ENCODE measurements around the gene YIPF3.
"Not testable (repeated sequence)": the region's sequence is repeated elsewhere in the genome, so short reads cannot be mapped to it uniquely, and the experiment has no call there.

YIPF3 gene

DNA sequence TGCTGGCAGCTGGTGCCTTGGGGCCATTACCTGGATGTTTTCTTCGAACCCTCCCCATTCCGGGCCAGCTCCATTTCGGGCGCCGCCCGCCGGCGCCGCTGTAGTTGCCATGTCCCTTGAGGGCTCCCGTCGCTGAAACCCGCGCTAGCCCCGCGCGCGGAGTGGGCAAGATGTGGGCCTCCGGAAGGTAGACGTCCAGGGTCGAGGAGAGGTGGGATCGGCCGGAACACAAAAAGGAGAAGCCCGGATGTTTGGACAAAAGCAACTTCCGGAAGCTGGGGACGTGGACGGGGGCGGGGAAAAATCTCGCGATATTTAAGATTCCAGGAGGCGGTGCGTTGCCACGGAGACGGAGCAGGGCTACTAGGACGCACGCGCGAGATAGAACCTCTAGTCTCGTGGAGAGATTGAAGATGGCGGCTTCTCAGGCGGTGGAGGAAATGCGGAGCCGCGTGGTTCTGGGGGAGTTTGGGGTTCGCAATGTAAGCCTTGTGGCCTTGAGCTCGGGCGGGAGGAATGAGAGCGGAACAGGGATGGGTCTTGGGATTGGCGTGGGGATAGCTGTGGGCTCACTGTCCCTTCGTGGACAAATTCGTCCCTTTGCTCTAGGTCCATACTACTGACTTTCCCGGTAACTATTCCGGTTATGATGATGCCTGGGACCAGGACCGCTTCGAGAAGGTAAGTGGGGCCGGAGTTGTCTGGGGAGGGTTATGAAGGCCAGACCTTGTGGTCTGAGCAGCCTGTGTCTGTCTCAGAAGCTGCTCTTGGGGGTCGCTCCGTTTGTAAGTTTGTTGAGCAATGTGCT, at the start of gene YIPF3, which contains the start of gene POLR1C:
TSS of gene YIPF3 (minus strand) at position 230 of the 808 bp plus-strand sequence. CDS start at position 111, 119 bp downstream.
TSS of gene POLR1C (plus strand) at position 393 of the 808 bp plus-strand sequence. CDS start at position 414, 21 bp downstream.
- peak; percentile 91 for DNase-seq

DNA sequence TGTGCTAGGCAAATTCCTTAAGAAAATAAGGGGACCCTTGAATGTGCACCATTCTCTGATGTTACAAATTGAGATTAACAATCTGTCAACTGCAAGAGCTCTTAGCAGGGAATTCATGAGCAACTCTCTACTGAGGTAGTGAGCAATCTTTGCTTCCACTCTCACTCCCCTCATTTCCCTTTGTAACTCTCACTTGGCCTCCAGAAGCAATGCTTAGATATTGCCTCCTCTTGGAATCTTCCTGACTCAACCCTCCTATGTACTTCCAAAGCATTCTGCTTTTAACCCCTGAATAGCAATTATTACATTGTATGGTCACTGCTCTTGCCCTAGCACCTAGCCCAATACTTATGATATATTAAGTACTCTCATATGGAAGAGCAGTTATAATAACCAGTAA, 42.6 kb upstream of the YIPF3 start:
- DNase-seq: no peak

DNA sequence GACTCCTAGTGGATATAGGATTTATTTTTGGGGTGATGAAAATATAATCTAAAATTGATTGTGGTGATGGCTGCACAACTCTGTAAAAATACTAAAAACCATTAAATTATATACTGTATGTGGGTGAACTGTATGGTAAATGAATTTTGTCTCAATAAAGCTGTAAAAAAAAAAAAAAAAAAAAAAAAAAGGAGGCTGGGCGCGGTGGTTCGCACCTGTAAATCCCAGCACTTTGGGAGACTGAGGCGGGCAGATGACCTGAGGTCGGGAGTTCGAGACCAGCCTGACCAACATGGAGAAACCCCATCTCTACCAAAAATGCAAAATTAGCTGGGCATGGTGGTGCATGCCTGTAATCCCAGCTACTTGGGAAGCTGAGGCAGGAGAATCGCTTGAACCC, 40.9 kb upstream of the YIPF3 start:
- DNase-seq: not testable (repeated sequence)

DNA sequence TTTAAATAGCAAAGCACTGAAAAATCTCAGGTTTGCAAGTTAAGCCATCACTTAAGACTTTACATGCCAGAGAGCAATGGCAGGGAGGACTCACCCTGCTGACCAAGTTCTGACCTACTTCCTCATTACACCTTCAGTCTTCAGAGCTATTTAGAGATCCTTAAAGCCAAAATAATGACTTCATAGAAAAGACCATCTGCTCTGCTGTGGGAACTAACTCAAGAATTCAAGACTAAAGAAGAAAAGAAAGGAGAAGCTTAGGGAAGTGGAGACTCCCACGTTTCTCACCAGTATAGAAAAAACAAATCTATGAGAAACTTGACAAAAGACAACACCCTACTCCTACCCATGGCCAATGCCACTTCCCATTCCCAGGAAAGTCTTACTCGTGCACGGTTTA, 30.5 kb upstream of the YIPF3 start:
- no peak for DNase-seq

DNA sequence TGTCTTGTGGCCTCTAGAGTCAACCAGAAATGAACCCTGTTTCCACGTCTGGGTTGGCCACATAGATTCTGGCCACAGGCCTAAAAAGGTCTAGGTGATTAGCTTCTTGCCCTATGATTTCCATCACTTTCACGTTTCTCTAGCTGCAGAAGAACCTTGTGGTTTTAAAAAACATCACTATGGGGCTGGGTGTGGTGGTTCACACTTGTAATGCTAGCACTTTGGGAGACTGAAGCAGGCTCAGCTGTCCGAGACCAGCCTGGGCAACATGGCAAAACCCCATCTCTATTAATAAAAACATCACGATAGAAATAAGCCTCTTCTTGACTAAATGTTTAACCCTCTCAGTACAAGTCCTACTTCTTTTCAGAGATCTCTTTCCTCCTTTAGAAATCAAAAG, 27.7 kb upstream of the YIPF3 start:
- DNase-seq: no peak

DNA sequence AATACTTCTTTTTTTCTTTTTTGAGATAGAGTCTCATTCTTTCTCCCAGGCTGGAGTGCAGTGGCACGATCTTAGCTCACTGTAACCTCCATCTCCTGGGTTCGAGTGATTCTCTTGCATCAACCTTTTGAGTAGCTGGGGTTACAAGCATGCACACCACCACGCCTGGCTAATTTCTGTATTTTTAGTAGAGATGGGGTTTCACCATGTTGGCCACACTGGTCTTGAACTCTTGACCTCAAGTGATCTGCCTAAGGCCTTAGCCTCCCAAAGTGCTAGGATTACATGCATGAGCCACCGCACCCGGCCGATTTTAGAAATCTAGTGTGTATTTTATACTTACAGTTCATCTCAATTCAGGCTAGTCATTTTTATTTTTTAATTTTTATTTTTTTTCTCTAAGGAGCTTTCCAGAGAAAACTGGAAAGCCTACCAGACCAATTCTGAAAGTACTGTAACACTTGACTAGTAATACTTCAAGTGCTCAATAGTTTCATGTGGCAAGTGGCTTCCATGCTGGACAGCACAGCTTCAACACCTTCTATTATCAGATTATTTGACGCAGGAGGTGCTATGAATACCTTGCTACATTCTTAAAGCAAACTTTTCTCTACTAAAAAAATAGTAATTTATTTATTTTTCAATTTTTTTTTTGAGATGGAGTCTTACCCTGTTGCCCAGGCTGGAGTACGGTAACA, 25.2 kb upstream of the YIPF3 start:
- DNase-seq: no peak

DNA sequence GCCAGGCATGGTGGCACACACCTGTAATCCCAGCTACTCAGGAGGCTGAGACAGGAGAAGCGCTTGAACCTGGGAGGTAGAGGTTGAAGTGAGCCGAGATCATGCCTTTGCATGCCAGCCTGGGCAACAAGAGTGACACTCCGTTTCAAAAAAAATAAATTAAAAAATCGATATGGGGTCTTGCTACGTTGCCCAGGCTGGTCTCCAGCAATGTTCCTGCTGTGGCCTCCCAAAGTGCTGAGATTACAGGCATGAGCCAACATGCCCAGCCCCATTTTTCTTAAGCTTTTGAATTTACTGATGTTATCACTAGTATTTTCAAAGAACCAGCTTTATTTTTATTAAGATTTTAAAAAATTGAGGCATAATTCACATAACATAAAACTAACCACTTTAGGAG, 23.8 kb upstream of the YIPF3 start:
- DNase-seq: no peak

DNA sequence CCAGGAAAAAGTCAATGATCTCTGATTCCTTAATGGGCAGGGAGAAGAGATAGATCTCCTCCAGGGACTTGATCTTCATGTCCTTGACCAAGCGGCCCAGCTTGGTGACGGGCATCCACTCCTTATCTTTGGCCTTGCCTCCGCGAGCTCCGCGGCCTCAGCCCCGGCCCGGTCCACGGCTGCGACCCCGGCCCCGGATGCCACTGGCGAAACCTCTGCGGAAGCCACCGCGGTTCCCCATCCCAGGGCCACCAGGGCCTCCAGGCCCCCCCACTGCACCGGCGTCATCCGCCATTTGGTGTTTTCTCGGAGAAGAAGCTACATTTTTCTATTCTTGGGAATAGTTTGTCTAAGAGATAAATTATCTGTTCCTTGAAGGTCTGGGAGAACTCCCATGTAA, 22.7 kb upstream of the YIPF3 start:
- DNase-seq: not testable (repeated sequence)

DNA sequence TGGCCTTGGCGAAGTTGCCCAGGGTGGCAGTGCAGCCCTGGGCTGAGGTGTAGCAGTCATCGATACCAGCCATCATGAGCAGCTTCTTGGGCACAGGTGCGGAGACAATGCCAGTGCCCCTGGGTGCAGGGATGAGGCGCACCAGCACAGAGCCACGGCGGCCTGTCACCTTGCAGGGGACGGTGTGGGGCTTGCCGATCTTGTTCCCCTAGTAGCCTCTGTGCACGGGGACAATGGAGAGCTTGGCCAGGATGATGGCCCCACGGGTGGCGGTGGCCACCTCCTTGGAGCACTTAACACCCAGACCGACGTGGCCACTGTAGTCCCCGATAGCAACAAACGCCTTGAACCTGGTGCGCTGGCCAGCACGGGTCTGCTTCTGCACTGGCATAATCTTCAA, 22.3 kb upstream of the YIPF3 start:
- DNase-seq: not testable (repeated sequence)

DNA sequence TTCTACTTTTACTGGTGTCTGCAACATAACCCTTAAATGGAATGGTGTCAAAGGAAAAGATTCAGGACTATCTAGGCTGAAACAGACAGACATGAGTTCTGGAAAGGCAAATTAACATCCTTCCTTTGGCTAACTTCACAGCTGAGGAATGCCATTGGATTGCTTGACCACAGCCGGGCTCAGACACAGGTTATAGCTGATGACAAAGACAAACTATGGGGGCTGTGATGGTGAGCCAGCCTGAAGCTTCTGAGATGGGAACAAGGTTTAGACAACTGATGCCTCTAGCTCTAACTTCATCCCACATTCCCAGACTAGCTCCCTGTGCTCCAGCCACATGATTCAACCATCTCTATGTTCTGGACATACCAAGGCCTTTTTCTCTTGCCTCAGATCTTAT, 15.5 kb upstream of the YIPF3 start:
- DNase-seq: no peak

DNA sequence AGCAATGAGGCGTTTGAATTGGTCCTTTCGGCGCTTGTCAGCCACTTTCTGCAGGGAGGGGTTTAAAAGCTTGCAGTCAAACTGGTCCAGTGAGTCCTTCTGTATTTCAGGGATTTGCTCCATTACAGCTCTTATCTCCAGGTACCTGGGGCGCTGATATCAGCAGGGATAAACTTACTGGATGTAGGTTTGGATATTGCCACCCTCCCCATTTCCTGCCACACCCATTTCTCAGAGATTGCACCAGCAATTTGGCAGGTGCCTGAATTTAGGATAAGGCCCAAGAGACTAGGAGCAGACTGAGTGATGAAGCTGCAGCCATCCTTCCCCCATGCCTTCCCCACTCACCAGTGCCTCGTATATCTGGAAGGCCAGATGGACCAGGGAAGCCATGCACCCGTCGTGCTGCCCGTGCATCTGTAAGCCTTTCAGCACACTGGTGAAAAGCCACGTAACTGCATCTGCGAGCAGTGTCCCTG, 7.8 kb upstream of the YIPF3 start:
- DNase-seq: no peak

DNA sequence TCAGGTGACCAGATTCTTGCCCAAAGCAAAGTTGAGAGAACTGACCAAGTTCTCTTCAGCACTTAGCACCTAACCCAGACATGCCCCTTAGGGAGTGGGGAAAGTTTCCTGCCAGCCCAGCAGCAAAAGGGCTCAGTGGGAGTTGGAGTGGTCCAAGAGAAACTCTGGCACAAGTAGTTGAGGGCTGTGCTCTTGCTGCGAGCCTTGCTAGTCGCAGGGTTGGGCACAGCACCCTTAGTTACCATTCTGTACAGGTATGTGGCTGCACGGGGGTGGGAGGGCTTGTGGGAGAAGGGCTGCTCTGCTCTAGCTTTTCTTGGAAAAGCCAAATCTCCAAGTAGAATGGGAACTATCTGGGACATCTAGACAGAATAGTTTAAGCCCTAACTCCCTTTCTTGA, 6.6 kb upstream of the YIPF3 start:
- no peak for DNase-seq

DNA sequence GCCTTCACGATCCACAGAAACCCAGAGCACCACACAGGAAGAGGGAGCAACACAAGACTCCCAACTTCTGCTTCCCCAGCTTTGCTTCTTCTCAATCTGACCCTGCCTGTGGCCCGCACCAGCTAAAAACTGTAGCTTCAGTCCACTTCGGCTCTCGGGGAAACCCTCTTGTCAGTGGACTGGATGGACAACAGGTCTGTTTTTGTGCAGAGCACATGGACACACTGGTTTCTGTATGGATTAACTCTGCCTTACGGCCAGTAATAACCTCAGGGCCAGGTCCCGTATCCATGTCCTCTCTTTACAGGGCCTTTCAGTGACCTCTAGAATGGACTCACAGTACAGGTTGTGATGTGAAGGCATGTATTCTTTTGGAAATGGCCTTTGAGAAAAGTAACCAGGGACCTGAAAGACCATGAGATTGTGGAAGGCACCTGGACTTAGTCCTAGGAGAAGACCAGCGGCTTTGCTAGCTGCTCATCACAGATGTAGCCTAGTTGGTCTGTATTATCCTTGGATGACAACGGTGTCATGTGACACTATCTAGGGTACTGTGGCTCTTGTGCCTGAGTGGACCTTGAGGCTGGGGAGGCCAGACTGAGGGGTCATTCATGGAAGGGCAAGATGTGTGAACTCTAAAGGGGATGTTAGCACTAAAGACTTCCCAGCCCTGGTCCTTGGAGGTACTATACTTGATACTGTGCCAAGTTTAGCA, 6.0 kb upstream of the YIPF3 start:
- no peak for DNase-seq

DNA sequence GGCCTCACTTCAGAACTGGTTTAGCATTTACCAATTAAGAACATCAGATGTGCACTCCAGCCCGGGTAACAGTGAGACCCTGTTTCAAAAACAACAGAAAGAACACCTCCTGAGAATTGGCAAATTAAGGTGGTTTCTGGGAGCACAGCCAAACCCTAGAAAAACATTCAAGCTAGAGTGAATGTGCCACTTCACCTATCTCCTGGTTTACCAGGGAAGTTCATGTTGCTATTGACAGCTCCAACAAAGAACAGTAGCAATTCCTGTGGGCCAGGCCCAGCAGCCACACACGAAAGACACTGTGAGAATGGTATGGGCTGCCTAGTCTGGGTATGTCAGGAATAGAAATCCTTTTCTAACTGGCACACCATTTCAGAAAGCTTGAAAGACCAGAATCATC, 5.1 kb upstream of the YIPF3 start:
- no peak for DNase-seq

DNA sequence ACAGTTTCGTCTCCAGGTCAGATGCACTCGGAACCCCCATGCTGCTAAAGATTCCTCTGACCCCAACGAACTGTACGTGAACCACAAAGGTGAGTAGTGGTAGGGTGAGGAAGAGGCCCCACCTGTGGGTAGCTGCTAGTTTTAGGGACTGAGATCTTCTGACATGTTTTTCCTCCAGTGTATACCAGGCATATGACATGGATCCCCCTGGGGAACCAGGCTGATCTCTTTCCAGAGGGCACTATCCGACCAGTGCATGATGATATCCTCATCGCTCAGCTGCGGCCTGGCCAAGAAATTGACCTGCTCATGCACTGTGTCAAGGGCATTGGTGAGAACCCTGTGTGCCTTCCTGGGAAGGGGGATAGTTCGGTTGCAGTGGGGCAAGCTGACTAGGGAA, 3.4 kb upstream of the YIPF3 start:
- no peak for DNase-seq

DNA sequence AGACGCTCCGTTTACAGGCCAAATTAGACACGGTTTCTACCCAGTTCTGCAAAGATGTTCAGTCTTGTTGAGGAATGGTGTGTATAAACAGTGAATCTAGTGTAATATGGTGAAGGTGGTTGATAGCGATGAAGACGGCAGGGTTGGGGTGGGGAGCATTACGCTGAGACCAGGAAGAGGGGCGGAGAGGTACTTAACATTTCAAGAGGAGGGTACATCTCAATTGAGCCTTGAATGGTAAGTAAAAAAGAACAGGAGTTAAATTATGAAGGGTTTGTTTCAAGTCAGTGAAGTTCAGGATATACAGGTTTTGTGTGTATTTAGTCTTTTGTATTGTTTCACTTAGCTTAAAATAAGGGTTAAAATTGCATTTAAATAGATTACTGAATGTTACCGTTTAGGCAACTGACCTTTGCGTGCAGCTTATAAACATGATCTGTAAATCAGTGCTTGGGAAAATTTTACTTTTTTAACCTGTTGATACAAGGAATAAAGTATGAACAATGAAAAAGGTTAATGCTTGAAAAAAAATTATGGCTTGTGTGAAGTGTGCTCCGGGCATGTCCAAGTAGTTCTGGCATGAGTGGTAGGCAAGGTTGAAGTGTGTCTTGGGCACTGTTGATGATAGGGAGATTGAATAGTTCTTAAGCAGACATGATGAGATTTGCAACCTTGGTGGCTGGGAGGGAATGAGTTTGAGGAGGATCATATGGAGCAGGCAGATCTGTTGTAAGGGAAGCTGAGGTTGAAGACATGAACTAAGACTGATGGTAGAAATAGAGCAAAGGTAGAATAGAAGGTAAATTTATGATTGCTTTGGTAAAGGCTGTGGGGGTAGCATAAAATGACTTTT, 1.0 kb upstream of the YIPF3 start:
- no peak for DNase-seq

DNA sequence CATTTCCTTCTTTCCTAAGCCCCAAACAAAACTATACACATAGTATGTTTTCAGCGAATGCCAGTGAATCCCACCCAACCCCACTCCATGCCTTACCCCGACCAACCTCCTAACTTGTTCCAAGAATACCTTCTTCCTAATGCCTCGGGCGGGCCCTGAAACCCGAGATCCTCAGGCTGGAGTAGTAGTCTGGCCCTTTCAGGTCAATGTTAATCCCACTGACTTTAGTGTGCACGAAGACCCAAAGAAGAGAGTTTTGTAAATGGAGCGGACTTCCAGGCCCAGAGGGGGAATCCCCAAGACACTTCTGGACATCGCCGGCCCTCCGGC, 394 bp downstream of the YIPF3 start:
- no peak for DNase-seq

DNA sequence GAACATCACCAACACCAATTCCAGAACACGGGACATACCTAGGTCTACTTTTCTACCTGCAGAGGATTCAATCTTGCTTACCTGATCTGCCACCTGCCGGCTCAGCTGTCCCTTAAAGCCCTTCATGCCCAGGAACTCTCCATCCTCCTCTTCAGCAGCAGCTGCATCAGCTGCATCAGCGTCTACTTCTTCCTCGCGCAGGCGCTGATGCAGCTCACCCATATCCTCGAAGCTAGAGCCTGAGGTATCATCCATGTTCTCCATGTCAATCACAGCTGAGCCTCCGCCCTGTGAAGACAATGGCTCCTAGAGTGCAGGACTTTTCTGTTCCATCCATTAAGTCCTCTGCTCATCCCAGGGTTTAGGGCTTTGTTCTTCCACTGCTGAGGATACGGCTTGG, 918 bp downstream of the YIPF3 start:
- no peak for DNase-seq

DNA sequence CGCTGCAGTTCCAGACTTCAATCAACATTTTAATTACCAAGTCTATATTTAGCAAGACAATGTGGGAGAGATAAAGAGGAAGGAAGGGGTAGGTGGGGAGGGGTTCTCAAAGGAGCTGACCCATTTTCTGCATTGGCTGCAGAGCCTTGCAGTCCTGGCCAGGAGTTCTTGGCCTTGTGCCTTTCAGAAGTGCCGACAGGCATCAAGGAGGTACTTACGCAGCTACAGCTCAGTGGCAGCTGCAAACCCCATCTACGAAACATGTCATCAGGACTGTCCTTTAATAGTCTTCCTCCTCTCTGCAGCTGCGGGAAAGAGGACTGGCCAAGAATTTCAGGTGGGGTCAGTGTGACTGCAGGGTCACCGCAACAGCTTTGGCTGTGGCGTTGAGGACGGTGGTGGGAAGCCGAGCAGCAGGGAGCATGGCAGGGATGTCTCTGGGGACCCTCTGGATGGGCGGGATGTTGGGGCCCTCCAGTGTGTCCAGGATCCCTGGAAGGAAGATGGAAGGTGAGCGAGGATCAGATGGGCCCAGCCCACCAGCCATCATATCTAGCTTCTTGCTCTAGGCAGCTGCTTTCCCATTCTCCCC, 4.8 kb downstream of the YIPF3 start:
- DNase-seq: no peak

DNA sequence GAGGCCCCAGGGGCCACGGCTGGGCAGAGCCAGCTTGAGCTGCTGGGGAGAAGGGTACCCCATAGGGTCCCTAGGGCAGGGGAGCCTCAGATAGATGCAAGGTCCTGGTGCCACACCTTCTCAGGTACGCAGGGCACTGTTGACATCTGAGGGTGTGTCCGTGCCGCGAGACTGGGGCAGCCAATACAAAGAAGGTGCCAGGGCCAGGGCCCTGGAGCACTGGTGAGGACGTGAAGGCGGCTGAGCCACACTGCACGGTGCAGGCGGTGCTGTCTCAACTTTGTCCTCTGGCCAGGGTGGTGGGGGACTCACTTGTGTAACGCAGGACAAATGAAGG, 5.9 kb downstream of the YIPF3 start:
- no peak for DNase-seq

DNA sequence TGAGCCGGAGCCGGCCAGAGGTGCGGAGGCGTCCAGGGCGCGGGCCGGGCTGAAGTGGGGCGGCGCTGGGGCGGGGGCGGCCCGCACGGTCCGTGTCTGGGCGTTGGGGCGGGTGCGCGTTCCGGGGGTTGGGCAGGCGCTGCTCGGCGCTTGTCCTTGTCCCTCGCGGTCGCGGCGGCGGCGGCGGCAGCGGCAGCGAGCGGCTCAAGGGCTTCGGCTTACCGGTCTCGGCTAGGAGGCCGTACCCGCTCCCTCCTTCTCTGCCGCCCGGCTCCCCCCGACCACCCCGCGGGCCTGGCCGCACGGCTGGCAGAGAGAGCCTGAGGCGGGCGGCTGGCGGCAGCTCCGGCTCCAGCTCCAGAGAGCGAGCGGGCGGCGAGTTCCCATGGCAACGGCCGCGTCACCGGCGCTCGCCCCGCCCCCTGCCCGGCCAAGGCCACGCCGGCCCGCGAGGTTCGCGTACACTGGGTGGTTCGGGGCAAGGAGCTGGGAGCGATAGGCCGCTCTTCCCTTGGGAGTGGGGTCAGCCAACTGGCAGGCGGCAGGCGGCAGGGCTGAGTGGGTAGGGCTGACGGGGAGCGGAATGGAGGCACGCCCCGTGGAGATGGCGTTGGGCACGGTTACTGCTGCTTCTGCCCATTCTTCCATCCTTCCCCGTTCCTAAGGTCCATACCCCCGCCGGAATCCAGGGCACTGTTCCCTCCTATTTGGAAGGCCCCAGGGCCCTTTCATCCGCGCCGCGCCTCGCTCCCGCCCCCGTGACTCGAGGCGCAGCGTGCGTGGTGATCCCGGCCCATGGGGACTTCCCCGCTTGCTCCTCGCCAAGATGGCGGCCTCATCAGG, 6.5 kb downstream of the YIPF3 start, which contains the start of gene LRRC73:
TSS of gene LRRC73 (minus strand) at position 363 of the 843 bp plus-strand sequence. CDS start 561 bp downstream, outside the sequence.
- DNase-seq: no peak
